ENCODE data around the gene DCBLD2.

DCBLD2 gene

DNA sequence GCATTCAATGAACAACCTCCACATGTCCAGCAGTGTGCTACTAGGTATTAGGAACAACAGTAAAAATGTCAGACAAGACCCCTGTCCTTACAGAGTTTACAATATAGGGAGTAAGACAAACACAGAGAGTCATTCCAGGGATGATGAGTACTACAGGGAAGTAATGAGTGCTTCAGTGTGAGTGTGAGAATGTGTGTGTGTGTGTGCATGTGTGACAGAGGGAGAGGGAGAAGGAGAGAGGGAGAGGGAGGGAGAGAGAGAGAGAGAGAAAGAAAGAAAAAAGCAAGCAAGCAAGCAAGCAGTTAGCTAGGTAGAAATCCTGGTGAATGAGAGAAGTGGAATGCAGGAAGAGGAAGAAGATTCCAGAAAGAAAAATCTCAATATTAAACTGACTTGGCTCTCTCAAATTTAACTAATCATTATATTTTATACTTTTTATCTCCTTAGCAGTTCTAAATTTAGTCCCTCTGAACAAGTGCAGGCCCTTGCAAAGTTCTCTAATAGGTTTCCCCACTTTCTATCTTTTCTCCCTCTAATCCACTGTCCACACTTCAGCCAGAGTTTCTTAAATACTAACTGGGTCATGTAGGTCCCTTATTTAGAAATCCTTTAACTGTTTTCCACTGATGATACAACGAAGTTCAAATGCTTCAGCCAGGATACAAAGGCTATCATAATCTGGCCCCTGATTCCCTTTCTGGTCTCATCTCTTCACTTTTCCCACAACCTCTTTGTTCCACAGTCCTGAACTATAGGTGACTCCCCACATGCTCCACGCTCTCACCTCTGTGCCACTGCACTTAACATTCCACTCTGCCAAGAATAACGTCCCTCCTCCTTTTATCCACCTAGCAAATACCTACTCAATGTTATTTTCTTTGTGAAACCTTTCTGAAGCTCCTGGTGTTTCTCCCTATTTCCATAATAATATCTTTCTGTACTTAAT lies 10.3 kb downstream of the DCBLD2 start:
- no peak overlapping the region for H3K4me3 ChIP-seq (replicated peaks; ENCODE audit: insufficient read depth, low read length)
- DNase-seq (ENCODE audit: low read depth in 1 of 2, low spot score in 1 of 2), result no peak
- TF ChIP-seq CTCF (IDR thresholded peaks at IDR 0.05; ENCODE audit: insufficient read depth, low read length) (no peak), POLR2AphosphoS5 (IDR thresholded peaks at IDR 0.05; ENCODE audit: low read depth) (no peak), SPI1 (IDR thresholded peaks at IDR 0.05; ENCODE audit: borderline replicate concordance, low read depth) (no peak)
- TF ChIP-seq, protein P1, sequence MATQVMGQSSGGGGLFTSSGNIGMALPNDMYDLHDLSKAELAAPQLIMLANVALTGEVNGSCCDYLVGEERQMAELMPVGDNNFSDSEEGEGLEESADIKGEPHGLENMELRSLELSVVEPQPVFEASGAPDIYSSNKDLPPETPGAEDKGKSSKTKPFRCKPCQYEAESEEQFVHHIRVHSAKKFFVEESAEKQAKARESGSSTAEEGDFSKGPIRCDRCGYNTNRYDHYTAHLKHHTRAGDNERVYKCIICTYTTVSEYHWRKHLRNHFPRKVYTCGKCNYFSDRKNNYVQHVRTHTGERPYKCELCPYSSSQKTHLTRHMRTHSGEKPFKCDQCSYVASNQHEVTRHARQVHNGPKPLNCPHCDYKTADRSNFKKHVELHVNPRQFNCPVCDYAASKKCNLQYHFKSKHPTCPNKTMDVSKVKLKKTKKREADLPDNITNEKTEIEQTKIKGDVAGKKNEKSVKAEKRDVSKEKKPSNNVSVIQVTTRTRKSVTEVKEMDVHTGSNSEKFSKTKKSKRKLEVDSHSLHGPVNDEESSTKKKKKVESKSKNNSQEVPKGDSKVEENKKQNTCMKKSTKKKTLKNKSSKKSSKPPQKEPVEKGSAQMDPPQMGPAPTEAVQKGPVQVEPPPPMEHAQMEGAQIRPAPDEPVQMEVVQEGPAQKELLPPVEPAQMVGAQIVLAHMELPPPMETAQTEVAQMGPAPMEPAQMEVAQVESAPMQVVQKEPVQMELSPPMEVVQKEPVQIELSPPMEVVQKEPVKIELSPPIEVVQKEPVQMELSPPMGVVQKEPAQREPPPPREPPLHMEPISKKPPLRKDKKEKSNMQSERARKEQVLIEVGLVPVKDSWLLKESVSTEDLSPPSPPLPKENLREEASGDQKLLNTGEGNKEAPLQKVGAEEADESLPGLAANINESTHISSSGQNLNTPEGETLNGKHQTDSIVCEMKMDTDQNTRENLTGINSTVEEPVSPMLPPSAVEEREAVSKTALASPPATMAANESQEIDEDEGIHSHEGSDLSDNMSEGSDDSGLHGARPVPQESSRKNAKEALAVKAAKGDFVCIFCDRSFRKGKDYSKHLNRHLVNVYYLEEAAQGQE (IDR thresholded peaks at IDR 0.05; ENCODE audit: insufficient replicate concordance, low read depth), result no peak
- H3K27ac ChIP-seq (replicated peaks), result no peak overlapping the region
- no peaks in the 10 kb centered on the region for H3K27me3 ChIP-seq (ENCODE audit: insufficient read depth, poor library complexity, severe bottlenecking)

- no peak for TF ChIP-seq GABPA (IDR thresholded peaks at IDR 0.05; ENCODE audit: low read depth)
- TF ChIP-seq CTCF (IDR thresholded peaks at IDR 0.05; ENCODE audit: insufficient read depth, low read length), result no peak
- TF ChIP-seq, protein P1 (IDR thresholded peaks at IDR 0.05; ENCODE audit: insufficient replicate concordance, low read depth), result no peak
- TF ChIP-seq POLR2AphosphoS5 (IDR thresholded peaks at IDR 0.05; ENCODE audit: low read depth), result no peak
- TF ChIP-seq SPI1 (IDR thresholded peaks at IDR 0.05; ENCODE audit: borderline replicate concordance, low read depth), result no peak
- no peak overlapping the region for H3K4me3 ChIP-seq (replicated peaks; ENCODE audit: insufficient read depth, low read length)
- no peak overlapping the region for H3K27ac ChIP-seq (replicated peaks)
- no peak for DNase-seq (ENCODE audit: low read depth in 1 of 2, low spot score in 1 of 2)
- H3K27me3 ChIP-seq (ENCODE audit: insufficient read depth, poor library complexity, severe bottlenecking), result no peaks in the 10 kb centered on the region
Observed at GRCh38 chr3:98890181-98890835, 11.2 kb downstream of the DCBLD2 start.

DNA sequence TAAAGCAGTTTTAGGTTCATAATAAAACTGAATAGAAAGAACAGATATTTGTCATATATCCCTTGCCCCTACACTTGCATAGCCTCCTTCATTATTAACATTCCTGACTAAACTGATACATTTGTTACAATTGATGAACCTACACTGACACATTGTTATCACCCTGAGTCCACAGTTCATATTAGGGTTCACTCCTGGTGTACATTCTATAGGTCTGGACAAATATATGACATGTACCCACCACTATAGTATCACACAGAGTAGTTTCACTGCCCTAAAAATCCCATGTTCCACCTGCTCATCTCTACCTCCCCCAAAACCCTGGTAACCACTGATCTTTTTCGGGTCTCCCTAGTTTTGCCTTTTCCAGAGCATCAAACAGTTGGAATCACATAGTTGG lies 13.8 kb downstream of the DCBLD2 start:
- no peak for DNase-seq (ENCODE audit: low read depth in 1 of 2, low spot score in 1 of 2)
- Histone ChIP-seq H3K27ac (replicated peaks) (no peak overlapping the region), H3K4me3 (replicated peaks; ENCODE audit: insufficient read depth, low read length) (no peak overlapping the region), H3K27me3 (ENCODE audit: insufficient read depth, poor library complexity, severe bottlenecking) (no peaks in the 10 kb centered on the region)
- TF ChIP-seq POLR2AphosphoS5 (IDR thresholded peaks at IDR 0.05; ENCODE audit: low read depth) (no peak), CTCF (IDR thresholded peaks at IDR 0.05; ENCODE audit: insufficient read depth, low read length) (no peak), SPI1 (IDR thresholded peaks at IDR 0.05; ENCODE audit: borderline replicate concordance, low read depth) (no peak), GABPA (IDR thresholded peaks at IDR 0.05; ENCODE audit: low read depth) (no peak)
- TF ChIP-seq, protein P1 (IDR thresholded peaks at IDR 0.05; ENCODE audit: insufficient replicate concordance, low read depth), result no peak
